A673 (cell line): ENCODE results near the gene HMCN2. TPM values are rescaled to one million over a fixed set of nuclear protein-coding genes. Genes with fewer than 3 reads are reported as not detected.

Experiments
- BruUV-seq: library from RNA; stranded (reverse); fragments of 400-500 nt; replicated peaks from 2 replicates; lab custom pipeline; 2021; lab: Mats Ljungman, UMichigan
- CTCF ChIA-PET: fragments of 300-600 bp; sonication (Branson Sonifier 250); formaldehyde crosslinking; loops from one replicate; lab custom pipeline; 2022; ENCODE audit warnings: antibody characterized with exemption; lab: Charles Lee
- POLR2A ChIA-PET: fragments of 300-600 bp; sonication (Branson Sonifier 250); formaldehyde crosslinking; loops from one replicate; lab custom pipeline; 2022; ENCODE audit warnings: antibody characterized with exemption; ENCODE audit not compliant: low non-redundant PET; lab: Charles Lee
- DNase-seq: peaks from one replicate; pipeline ENCODE4 v3.0.0-alpha.2; 2015; ENCODE audit warnings: low spot score
- H3K27ac ChIP-seq: fragments of 200-600 bp; sonication (generic); 2 replicates; pipeline ENCODE4 v1.5.1; 2016; ENCODE audit warnings: mixed run types, low read depth, mild to moderate bottlenecking, mixed read lengths, antibody characterized with exemption, low read length; ENCODE audit not compliant: poor library complexity, severe bottlenecking
- H3K27me3 ChIP-seq: fragments of 200-600 bp; sonication (generic); replicated peaks from 2 replicates; pipeline ENCODE4 v1.6.1; 2017; ENCODE audit warnings: mixed run types, low read depth, mild to moderate bottlenecking, mixed read lengths, antibody characterized with exemption, low read length; ENCODE audit not compliant: insufficient read depth, poor library complexity
- H3K36me3 ChIP-seq: fragments of 200-600 bp; sonication (generic); 2 replicates; pipeline ENCODE4 v1.6.1; 2016; ENCODE audit warnings: mixed run types, mild to moderate bottlenecking, mixed read lengths, antibody characterized with exemption, low read length; ENCODE audit not compliant: insufficient read depth, poor library complexity, severe bottlenecking
- H3K4me1 ChIP-seq: fragments of 200-600 bp; sonication (generic); 2 replicates; pipeline ENCODE4 v1.6.1; 2017; ENCODE audit warnings: mixed run types, mild to moderate bottlenecking, mixed read lengths, antibody characterized with exemption, low read length; ENCODE audit not compliant: insufficient read depth, poor library complexity, severe bottlenecking
- H3K4me3 ChIP-seq: fragments of 200-600 bp; sonication (generic); 2 replicates; pipeline ENCODE4 v1.5.1; 2016; ENCODE audit warnings: low read depth, mixed run types, mild to moderate bottlenecking, mixed read lengths, low read length; ENCODE audit not compliant: poor library complexity, severe bottlenecking
- H3K9me3 ChIP-seq: fragments of 200-600 bp; sonication (generic); 2 replicates; pipeline ENCODE4 v1.6.1; 2016; ENCODE audit warnings: mixed run types, low read depth, mild to moderate bottlenecking, mixed read lengths, antibody characterized with exemption, low read length; ENCODE audit not compliant: poor library complexity, severe bottlenecking
- CTCF ChIP-seq: fragments of 300-800, 200-600 bp; sonication (generic); conservative IDR thresholded peaks from 2 replicates; pipeline ENCODE4 v1.5.1; 2017; ENCODE audit warnings: low read depth, mild to moderate bottlenecking, antibody characterized with exemption, low read length, moderate library complexity, mixed read lengths
- EZH2 ChIP-seq: fragments of 200-600 bp; sonication (generic); IDR thresholded peaks from 2 replicates; pipeline ENCODE4 v1.6.1; 2017; ENCODE audit warnings: borderline replicate concordance, low read depth, mild to moderate bottlenecking, mixed read lengths, antibody characterized with exemption, low read length; ENCODE audit not compliant: poor library complexity, severe bottlenecking
- intact Hi-C: fragments of 100-400 bp; cut with micrococcal nuclease; formaldehyde crosslinking; loops from one replicate; pipeline ENCODE4 v1.10.0; 2022; ENCODE audit not compliant: unreplicated experiment
- total RNA-seq: library from RNA; stranded (reverse); gene quantifications from 2 replicates; pipeline ENCODE4 v1.2.3, GENCODE V29; 2021

Gene HMCN2
- total RNA-seq, 1 experiment from 2014 or later, result 0.28 TPM

GRCh38 chr9:130429381-130429780 lies 163.8 kb downstream of the HMCN2 start:
- H3K36me3 ChIP-seq, result no peaks in the 10 kb centered on the region
- no peak overlapping the region for H3K4me3 ChIP-seq
- BruUV-seq, result no TSS peak
- DNase-seq, result no peak
- CTCF ChIA-PET, result no interaction called here
- intact Hi-C loops, result no loop called here
- POLR2A ChIA-PET, result no interaction called here
- no peaks in the 10 kb centered on the region for H3K9me3 ChIP-seq
- peaks cover 21% of the 10 kb centered on the region for H3K27me3 ChIP-seq
- TF ChIP-seq CTCF (no peak), EZH2 (no peak)
- peaks cover 6% of the 10 kb centered on the region for H3K4me1 ChIP-seq
- no peak overlapping the region for H3K27ac ChIP-seq

GRCh38 chr9:130429831-130430230 lies 164.3 kb downstream of the HMCN2 start:
- intact Hi-C loops, result no loop called here
- no peaks in the 10 kb centered on the region for H3K36me3 ChIP-seq
- no peak overlapping the region for H3K27ac ChIP-seq
- ChIA-PET POLR2A (no interaction called here), CTCF (interaction anchor here (0.5 kb wide), 1 partner anchor 423 kb away, joined by 4 read pairs; no protein-coding TSS in a partner anchor)
- BruUV-seq, result no TSS peak
- peaks cover 6% of the 10 kb centered on the region for H3K4me1 ChIP-seq
- H3K9me3 ChIP-seq, result no peaks in the 10 kb centered on the region
- no peak overlapping the region for H3K4me3 ChIP-seq
- H3K27me3 ChIP-seq, result peaks cover 23% of the 10 kb centered on the region
- DNase-seq, result no peak
- TF ChIP-seq CTCF, result no peak
- no peak for TF ChIP-seq EZH2

- no peak overlapping the region for H3K27ac ChIP-seq
- intact Hi-C loops, result no loop called here
- CTCF ChIA-PET, result interaction anchor here (0.5 kb wide), 1 partner anchor 422 kb away, joined by 4 read pairs; no protein-coding TSS in a partner anchor
- no peak overlapping the region for H3K4me3 ChIP-seq
- POLR2A ChIA-PET, result no interaction called here
- DNase-seq, result no peak
- H3K4me1 ChIP-seq, result peaks cover 6% of the 10 kb centered on the region
- peaks cover 23% of the 10 kb centered on the region for H3K27me3 ChIP-seq
- TF ChIP-seq EZH2 (no peak), CTCF (no peak)
- no peaks in the 10 kb centered on the region for H3K9me3 ChIP-seq
- no TSS peak for BruUV-seq
- no peaks in the 10 kb centered on the region for H3K36me3 ChIP-seq
Observed at GRCh38 chr9:130430232-130430631, 164.7 kb downstream of the HMCN2 start.
